Caco-2 (cell line): Measurements from ENCODE around the gene MEIOSIN. TPM values are rescaled to one million over a fixed set of nuclear protein-coding genes. Genes with fewer than 3 reads are reported as not detected.

Experiments used
- BruUV-seq: library from RNA; stranded (reverse); fragments of 400-500 nt; replicated peaks from 2 replicates; lab custom pipeline; 2021; lab: Mats Ljungman, UMichigan
- CTCF ChIA-PET: fragments of 300-600 bp; sonication (Branson Sonifier 250); formaldehyde crosslinking; loops from one replicate; lab custom pipeline; 2022; ENCODE audit warnings: antibody characterized with exemption; lab: Charles Lee
- POLR2A ChIA-PET: fragments of 300-600 bp; sonication (Branson Sonifier 250); formaldehyde crosslinking; loops from one replicate; lab custom pipeline; 2022; ENCODE audit warnings: antibody characterized with exemption; lab: Charles Lee
- DNase-seq, 2 experiments: peaks; one replicate each; pipeline versions ENCODE4 v3.0.0 to v3.0.0-alpha.2; 2020 to 2022
- H3K27me3 ChIP-seq: replicated peaks from 2 replicates; pipeline ENCODE4 v1.6.0; 2011; ENCODE audit warnings: low read length; ENCODE audit not compliant: control insufficient read depth, insufficient read depth
- H3K36me3 ChIP-seq: 2 replicates; pipeline ENCODE4 v1.5.1; 2011; ENCODE audit warnings: low read length; ENCODE audit not compliant: control insufficient read depth, insufficient read depth
- H3K4me1 ChIP-seq: fragments of 250-450 bp; sonication (Bioruptor Pico); 2 replicates; pipeline ENCODE4 v1.5.1; 2020; ENCODE audit warnings: mild to moderate bottlenecking
- H3K4me3 ChIP-seq: 2 replicates; pipeline ENCODE4 v1.5.1; 2011; ENCODE audit warnings: low read depth, mild to moderate bottlenecking, control low read depth, low read length
- H3K9me3 ChIP-seq: fragments of 250-450 bp; sonication (Bioruptor Pico); 2 replicates; pipeline ENCODE4 v1.5.1; 2020; ENCODE audit warnings: mild to moderate bottlenecking, moderate library complexity
- H3K27ac Mint-ChIP-seq: one replicate; pipeline ENCODE4 v1.8.0; 2022; ENCODE audit warnings: mixed read lengths; ENCODE audit not compliant: unreplicated experiment
- H3K27me3 Mint-ChIP-seq: one replicate; pipeline ENCODE4 v1.8.0; 2022; ENCODE audit warnings: mixed read lengths; ENCODE audit not compliant: insufficient read depth, unreplicated experiment
- H3K36me3 Mint-ChIP-seq: one replicate; pipeline ENCODE4 v1.8.0; 2022; ENCODE audit warnings: mild to moderate bottlenecking, mixed read lengths; ENCODE audit not compliant: insufficient read depth, unreplicated experiment
- H3K4me1 Mint-ChIP-seq: one replicate; pipeline ENCODE4 v1.8.0; 2022; ENCODE audit warnings: low read depth, mixed read lengths; ENCODE audit not compliant: unreplicated experiment
- H3K4me3 Mint-ChIP-seq: one replicate; pipeline ENCODE4 v1.8.0; 2022; ENCODE audit warnings: mild to moderate bottlenecking, moderate library complexity, mixed read lengths; ENCODE audit not compliant: unreplicated experiment
- H3K9me3 Mint-ChIP-seq: one replicate; pipeline ENCODE4 v1.8.0; 2022; ENCODE audit warnings: mixed read lengths; ENCODE audit not compliant: unreplicated experiment
- CTCF ChIP-seq, 2 experiments: fragments of 200-600 bp in 1 of 2; IDR thresholded peaks; 1 replicate in 1 of 2; 2 replicates in 1 of 2; pipeline versions ENCODE4 v1.5.1 to v1.8.0; 2011 to 2022; ENCODE audit warnings: antibody characterized with exemption in 1 of 2, control low read depth in 1 of 2, inconsistent platforms in 1 of 2, low read depth in 1 of 2, low read length in 1 of 2, mild to moderate bottlenecking in 1 of 2, moderate library complexity in 1 of 2; ENCODE audit not compliant: insufficient read depth in 1 of 2, severe bottlenecking in 1 of 2, unreplicated experiment in 1 of 2
- intact Hi-C: fragments of 100-400 bp; cut with micrococcal nuclease; formaldehyde crosslinking; loops from one replicate; pipeline ENCODE4 v1.10.0; 2022; ENCODE audit not compliant: unreplicated experiment
- total RNA-seq: library from RNA; stranded (reverse); gene quantifications from 2 replicates; pipeline ENCODE4 v1.2.3, GENCODE V29; 2022

MEIOSIN gene
- total RNA-seq, 1 experiment from 2014 or later = not detected

DNA sequence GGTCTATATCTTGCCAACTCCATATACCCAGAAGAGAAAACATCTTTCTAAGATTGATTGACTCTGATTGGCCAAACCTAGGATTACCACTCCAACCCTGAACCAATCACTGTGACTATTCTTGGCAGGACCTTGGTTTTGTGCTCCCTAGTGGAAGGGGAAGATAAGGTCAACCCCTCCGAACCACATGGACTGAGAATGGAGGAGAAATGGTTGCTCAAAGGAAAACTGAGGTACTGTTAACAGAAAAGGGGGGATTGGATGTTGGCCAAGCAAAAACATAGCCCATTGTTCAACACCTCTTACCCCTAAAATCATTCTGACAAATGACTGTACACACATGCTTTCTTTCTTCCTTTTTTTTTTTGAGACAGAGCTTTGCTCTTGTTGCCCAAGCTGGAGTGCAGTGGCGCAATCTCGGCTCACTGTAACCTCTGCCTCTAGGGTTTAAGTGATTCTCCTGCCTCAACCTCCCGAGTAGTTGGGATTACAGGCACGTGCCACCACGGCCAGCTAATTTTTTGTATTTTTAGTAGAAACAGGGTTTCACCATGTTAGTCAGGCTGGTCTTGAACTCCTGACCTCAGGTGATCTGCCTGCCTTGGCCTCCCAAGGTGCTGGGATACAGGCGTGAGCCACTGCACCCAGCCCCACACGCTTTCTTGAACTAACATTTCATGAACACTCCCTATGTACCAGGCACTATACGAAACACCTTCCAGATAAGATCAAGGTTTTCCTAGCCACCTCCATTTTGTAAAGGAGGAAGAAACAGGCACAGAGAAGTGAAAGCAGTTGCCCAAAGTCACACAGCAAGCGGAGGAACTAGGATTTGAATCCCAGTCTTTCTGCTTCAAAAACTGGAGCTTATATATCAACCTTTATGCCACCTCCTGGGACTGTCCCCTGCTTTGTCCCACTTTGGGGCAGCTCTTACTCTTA, 6.5 kb downstream of the MEIOSIN start:
- Histone ChIP-seq H3K4me1 (peaks cover 19% of the 10 kb centered on the region), H3K4me3 (no peak overlapping the region), H3K9me3 (no peaks in the 10 kb centered on the region), H3K27me3 (no peaks in the 10 kb centered on the region), H3K36me3 (no peaks in the 10 kb centered on the region)
- Mint-ChIP-seq H3K4me1 (peaks cover 7% of the 10 kb centered on the region), H3K27me3 (no peaks in the 10 kb centered on the region), H3K36me3 (peaks cover 5% of the 10 kb centered on the region), H3K9me3 (no peaks in the 10 kb centered on the region), H3K27ac (no peak overlapping the region), H3K4me3 (no peak overlapping the region)
- no TSS peak for BruUV-seq
- no peak for DNase-seq
- POLR2A ChIA-PET = interaction anchor here (1.1 kb wide), 1 partner anchor 9 kb away, joined by 6 read pairs; the partner anchor contains the start of gene FBXO46
- CTCF ChIA-PET = interaction anchor here (0.9 to 1.0 kb wide), 2 partner anchors 30 to 77 kb away, joined by 3 to 4 read pairs; partner anchors contain the start of gene SIX5
- intact Hi-C loops = no loop called here
- TF ChIP-seq CTCF (IDR thresholded peaks at IDR 0.05; ENCODE audit: insufficient read depth in 1 of 2, low read depth in 1 of 2, low read length in 1 of 2, severe bottlenecking in 1 of 2, unreplicated experiment in 1 of 2) = no peak

- POLR2A ChIA-PET = no interaction called here
- intact Hi-C loops = no loop called here
Measured at GRCh38 chr19:45742969-45743368, 9.7 kb downstream of the MEIOSIN start.

More at GRCh38 chr19:45742969-45743368, 9.7 kb downstream of the MEIOSIN start:
- CTCF ChIA-PET = interaction anchor here (1.1 kb wide), 1 partner anchor 26 kb away, joined by 3 read pairs; the partner anchor contains the start of gene SIX5
- H3K4me3 Mint-ChIP-seq = no peak overlapping the region
- H3K27me3 Mint-ChIP-seq = no peaks in the 10 kb centered on the region
- no peak for TF ChIP-seq CTCF (IDR thresholded peaks at IDR 0.05; ENCODE audit: insufficient read depth in 1 of 2, low read depth in 1 of 2, low read length in 1 of 2, severe bottlenecking in 1 of 2, unreplicated experiment in 1 of 2)
- Histone ChIP-seq H3K36me3 (no peaks in the 10 kb centered on the region), H3K4me1 (no peaks in the 10 kb centered on the region), H3K27me3 (no peaks in the 10 kb centered on the region), H3K9me3 (no peaks in the 10 kb centered on the region), H3K4me3 (no peak overlapping the region)
- no TSS peak for BruUV-seq
- no peak for DNase-seq
- no peak overlapping the region for H3K27ac Mint-ChIP-seq
- H3K4me1 Mint-ChIP-seq = no peaks in the 10 kb centered on the region
- no peaks in the 10 kb centered on the region for H3K9me3 Mint-ChIP-seq
- peaks cover 5% of the 10 kb centered on the region for H3K36me3 Mint-ChIP-seq
